ENCODE measurements around the gene ICA1L. TPM values are rescaled to one million over a fixed set of nuclear protein-coding genes. Genes with fewer than 3 reads are reported as not detected.

The ICA1L gene
- total RNA-seq, 2 donors from 2014 or later, result 8.9 to 15.8 TPM

- Histone ChIP-seq H3K4me1 (replicated peaks) (no peaks in the 10 kb centered on the region), H3K4me3 (no peak overlapping the region), H3K27me3 (replicated peaks; ENCODE audit: insufficient read depth) (no peaks in the 10 kb centered on the region), H3K9me3 (no peaks in the 10 kb centered on the region), H3K36me3 (no peaks in the 10 kb centered on the region), H3K27ac (no peak overlapping the region)
- no peak for DNase-seq (ENCODE audit: low spot score)
- intact Hi-C loops (cut with DNase I), result no loop called here
- no peak for TF ChIP-seq POLR2AphosphoS5 (IDR thresholded peaks at IDR 0.05)
- no peak for TF ChIP-seq CTCF (IDR thresholded peaks at IDR 0.05)
- TF ChIP-seq POLR2A (IDR thresholded peaks at IDR 0.05), result no peak
- WGBS, result 95% methylated on average over 7 of the region's 7 CpGs
These were observed 13.6 kb upstream of the ICA1L start for GRCh38 chr2:202885190-202885589.

- H3K4me3 ChIP-seq, result no peak overlapping the region
- DNase-seq (ENCODE audit: low spot score), result no peak
- no peaks in the 10 kb centered on the region for H3K9me3 ChIP-seq
- WGBS, result 86% methylated on average over 5 of the region's 5 CpGs
- no peak overlapping the region for H3K27ac ChIP-seq
- H3K27me3 ChIP-seq (replicated peaks; ENCODE audit: insufficient read depth), result no peaks in the 10 kb centered on the region
- TF ChIP-seq CTCF (IDR thresholded peaks at IDR 0.05) (no peak), POLR2A (IDR thresholded peaks at IDR 0.05) (no peak), POLR2AphosphoS5 (IDR thresholded peaks at IDR 0.05) (no peak)
- H3K36me3 ChIP-seq, result no peaks in the 10 kb centered on the region
- intact Hi-C loops (cut with DNase I), result no loop called here
- no peaks in the 10 kb centered on the region for H3K4me1 ChIP-seq (replicated peaks)
These were observed 12.6 kb upstream of the ICA1L start for GRCh38 chr2:202883987-202884675.

GRCh38 chr2:202881570-202881969 is 10.0 kb upstream of the ICA1L start:
- DNase-seq (ENCODE audit: low spot score), result no peak
- no peaks in the 10 kb centered on the region for H3K4me1 ChIP-seq (replicated peaks)
- no peak overlapping the region for H3K4me3 ChIP-seq
- intact Hi-C loops (cut with DNase I), result no loop called here
- no peak overlapping the region for H3K27ac ChIP-seq
- no peaks in the 10 kb centered on the region for H3K36me3 ChIP-seq
- WGBS, result 92% methylated on average over 4 of the region's 4 CpGs
- TF ChIP-seq POLR2A (IDR thresholded peaks at IDR 0.05) (no peak), CTCF (IDR thresholded peaks at IDR 0.05) (no peak), POLR2AphosphoS5 (IDR thresholded peaks at IDR 0.05) (no peak)
- no peaks in the 10 kb centered on the region for H3K27me3 ChIP-seq (replicated peaks; ENCODE audit: insufficient read depth)
- H3K9me3 ChIP-seq, result no peaks in the 10 kb centered on the region

- Histone ChIP-seq H3K27ac (no peak overlapping the region), H3K4me3 (no peak overlapping the region), H3K36me3 (no peaks in the 10 kb centered on the region), H3K4me1 (replicated peaks) (no peaks in the 10 kb centered on the region), H3K9me3 (no peaks in the 10 kb centered on the region), H3K27me3 (replicated peaks; ENCODE audit: insufficient read depth) (no peaks in the 10 kb centered on the region)
- no peak for TF ChIP-seq CTCF (IDR thresholded peaks at IDR 0.05)
- no peak for TF ChIP-seq POLR2A (IDR thresholded peaks at IDR 0.05)
- no peak for TF ChIP-seq POLR2AphosphoS5 (IDR thresholded peaks at IDR 0.05)
- no peak for DNase-seq (ENCODE audit: low spot score)
- WGBS, result 96% methylated on average over 2 of the region's 2 CpGs
- intact Hi-C loops (cut with DNase I), result no loop called here
These were observed 6.1 kb upstream of the ICA1L start for GRCh38 chr2:202877699-202878098.

Data from prostate gland (tissue), 2 donors.